Fibroblast of lung (primary cell): ENCODE results near the gene FOXL2NB. TPM values are rescaled to one million over a fixed set of nuclear protein-coding genes. Genes with fewer than 3 reads are reported as not detected.

ENCODE experiments used
- DNase-seq, 2 donors: peaks; one replicate each; pipeline versions ENCODE4 v3.0.0 to v3.0.0-alpha.2; 2010; ENCODE audit warnings: low read depth in 2 of 2
- H2AFZ ChIP-seq: 2 replicates; pipeline ENCODE4 v1.5.1; 2012; ENCODE audit warnings: low read length, control low read depth, inconsistent platforms
- H3K27ac ChIP-seq: 2 replicates; pipeline ENCODE4 v1.5.1; 2011; ENCODE audit warnings: low read length, control low read depth; ENCODE audit not compliant: insufficient read depth
- H3K27me3 ChIP-seq: 2 replicates; pipeline ENCODE4 v1.5.1; 2011; ENCODE audit warnings: mild to moderate bottlenecking, low read length; ENCODE audit not compliant: control insufficient read depth, insufficient read depth
- H3K36me3 ChIP-seq: 2 replicates; pipeline ENCODE4 v1.5.1; 2011; ENCODE audit warnings: low read length; ENCODE audit not compliant: control insufficient read depth, insufficient read depth
- H3K4me1 ChIP-seq: 2 replicates; pipeline ENCODE4 v1.5.1; 2011; ENCODE audit warnings: low read length; ENCODE audit not compliant: control insufficient read depth, insufficient read depth; ENCODE audit errors: extremely low read depth
- H3K4me2 ChIP-seq: 2 replicates; pipeline ENCODE4 v1.5.1; 2011; ENCODE audit warnings: low read length, control low read depth; ENCODE audit not compliant: insufficient read depth; ENCODE audit errors: extremely low read depth
- H3K4me3 ChIP-seq, 4 experiments: fragments of 200-600 bp in 1 of 4; sonication (generic) in 1 of 4; replicated peaks in 1 of 4; 2 replicates each; pipeline ENCODE4 v1.5.1; 2011 to 2016; ENCODE audit warnings: low read length in 4 of 4, low read depth in 3 of 4, mild to moderate bottlenecking in 3 of 4, control low read depth in 2 of 4, inconsistent platforms in 1 of 4, mixed read lengths in 1 of 4; ENCODE audit not compliant: insufficient read depth in 1 of 4; ENCODE audit errors: control extremely low read depth in 1 of 4
- H3K79me2 ChIP-seq: 2 replicates; pipeline ENCODE4 v1.5.1; 2012; ENCODE audit warnings: mild to moderate bottlenecking, low read length, inconsistent platforms; ENCODE audit not compliant: control insufficient read depth, insufficient read depth
- H3K9ac ChIP-seq: 2 replicates; pipeline ENCODE4 v1.5.1; 2011; ENCODE audit warnings: mild to moderate bottlenecking, low read length, control low read depth; ENCODE audit not compliant: insufficient read depth
- H3K9me3 ChIP-seq: 2 replicates; pipeline ENCODE4 v1.5.1; 2012; ENCODE audit warnings: low read depth, low read length; ENCODE audit not compliant: control insufficient read depth, insufficient read depth
- H4K20me1 ChIP-seq: 2 replicates; pipeline ENCODE4 v1.5.1; 2011; ENCODE audit warnings: low read length; ENCODE audit not compliant: control insufficient read depth, insufficient read depth; ENCODE audit errors: extremely low read depth
- EZH2 ChIP-seq: IDR thresholded peaks from 2 replicates; pipeline ENCODE4 v1.5.1; 2012; ENCODE audit warnings: low read length, control low read depth, mild to moderate bottlenecking; ENCODE audit errors: missing control alignments
- polyA plus RNA-seq, 2 donors: library from polyadenylated mRNA; depleted of rRNA in 1 of 2; stranded (reverse) in 1 of 2; unstranded in 1 of 2; fragments of >200 nt; gene quantifications; 2 replicates each; pipeline ENCODE4 v1.2.1, GENCODE V29; 2011 to 2012; ENCODE audit warnings: missing spikeins in 1 of 2
- total RNA-seq: library from RNA; depleted of rRNA; stranded (reverse); fragments of >200 nt; gene quantifications from 2 replicates; pipeline ENCODE4 v1.2.1, GENCODE V29; 2014
- TF ChIP-seq, protein P1 (sequence below), 2 donors: IDR thresholded peaks in 1 of 2; conservative IDR thresholded peaks in 1 of 2; 1 replicate in 1 of 2; 2 replicates in 1 of 2; pipeline ENCODE4 v1.5.1; 2011 to 2012; ENCODE audit warnings: low read length in 2 of 2, control low read depth in 1 of 2, inconsistent platforms in 1 of 2, low read depth in 1 of 2, mild to moderate bottlenecking in 1 of 2

FOXL2NB gene
- total and polyA plus RNA-seq, 2 donors (not counting 1 experiment from before 2014, with no cell fraction given) = not detected

DNA sequence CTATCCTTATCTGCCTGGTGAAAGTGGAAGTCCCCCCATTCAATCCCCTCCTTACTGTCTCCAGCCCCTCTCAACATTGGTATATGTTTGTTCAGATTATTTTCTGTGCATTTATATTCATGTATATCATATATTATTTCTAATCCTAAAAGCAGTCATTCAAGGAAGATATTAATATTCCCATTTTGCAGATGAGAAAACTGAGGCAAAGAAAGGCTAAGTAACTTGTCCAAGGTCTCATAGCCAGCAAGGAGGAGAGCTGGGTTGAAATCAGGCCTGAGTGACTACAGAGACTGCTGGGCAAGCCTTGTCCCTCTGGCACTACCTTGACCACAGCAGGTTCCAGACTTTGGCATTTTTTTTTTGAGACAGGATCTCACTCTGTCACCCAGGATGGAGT lies 29.0 kb downstream of the FOXL2NB start:
- no peak for DNase-seq
- no peaks in the 10 kb centered on the region for H3K9me3 ChIP-seq
- TF ChIP-seq, protein P1, sequence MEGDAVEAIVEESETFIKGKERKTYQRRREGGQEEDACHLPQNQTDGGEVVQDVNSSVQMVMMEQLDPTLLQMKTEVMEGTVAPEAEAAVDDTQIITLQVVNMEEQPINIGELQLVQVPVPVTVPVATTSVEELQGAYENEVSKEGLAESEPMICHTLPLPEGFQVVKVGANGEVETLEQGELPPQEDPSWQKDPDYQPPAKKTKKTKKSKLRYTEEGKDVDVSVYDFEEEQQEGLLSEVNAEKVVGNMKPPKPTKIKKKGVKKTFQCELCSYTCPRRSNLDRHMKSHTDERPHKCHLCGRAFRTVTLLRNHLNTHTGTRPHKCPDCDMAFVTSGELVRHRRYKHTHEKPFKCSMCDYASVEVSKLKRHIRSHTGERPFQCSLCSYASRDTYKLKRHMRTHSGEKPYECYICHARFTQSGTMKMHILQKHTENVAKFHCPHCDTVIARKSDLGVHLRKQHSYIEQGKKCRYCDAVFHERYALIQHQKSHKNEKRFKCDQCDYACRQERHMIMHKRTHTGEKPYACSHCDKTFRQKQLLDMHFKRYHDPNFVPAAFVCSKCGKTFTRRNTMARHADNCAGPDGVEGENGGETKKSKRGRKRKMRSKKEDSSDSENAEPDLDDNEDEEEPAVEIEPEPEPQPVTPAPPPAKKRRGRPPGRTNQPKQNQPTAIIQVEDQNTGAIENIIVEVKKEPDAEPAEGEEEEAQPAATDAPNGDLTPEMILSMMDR (conservative IDR thresholded peaks at IDR 0.05 in 1 of 2, IDR thresholded peaks at IDR 0.05 in 1 of 2; ENCODE audit: low read depth in 1 of 2, low read length in 2 of 2) = no peak
- H3K36me3 ChIP-seq = no peaks in the 10 kb centered on the region
- H3K4me1 ChIP-seq = no peaks in the 10 kb centered on the region
- H3K4me2 ChIP-seq = no peak overlapping the region
- H3K9ac ChIP-seq = no peak overlapping the region
- H3K27me3 ChIP-seq = peaks cover under 1% of the 10 kb centered on the region
- no peaks in the 10 kb centered on the region for H3K79me2 ChIP-seq
- H3K4me3 ChIP-seq = no peak overlapping the region
- H3K27ac ChIP-seq = no peak overlapping the region
- no peak overlapping the region for H2AFZ ChIP-seq
- H4K20me1 ChIP-seq = no peaks in the 10 kb centered on the region

DNA sequence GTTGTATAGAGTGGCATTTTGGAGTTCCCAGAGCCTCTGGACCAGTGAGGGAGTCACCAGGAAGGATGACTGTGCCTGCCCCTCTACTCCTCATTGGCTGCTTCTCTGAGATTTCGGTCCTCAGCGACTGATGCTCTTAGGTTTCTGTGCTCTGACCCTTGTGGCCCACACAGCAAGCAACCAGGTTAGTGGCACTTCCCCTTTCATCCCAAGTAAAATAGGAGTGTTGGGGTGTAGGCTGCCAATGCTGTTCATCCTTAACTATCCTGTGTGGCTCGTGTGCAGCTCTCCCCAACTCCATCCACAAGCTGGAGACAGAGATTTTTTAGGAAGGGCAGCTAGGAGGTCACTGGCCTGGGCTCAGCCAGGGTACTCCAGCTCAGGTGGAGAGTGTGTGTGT lies 37.8 kb downstream of the FOXL2NB start:
- no peaks in the 10 kb centered on the region for H3K79me2 ChIP-seq
- H3K4me2 ChIP-seq = no peak overlapping the region
- H3K9me3 ChIP-seq = no peaks in the 10 kb centered on the region
- H3K4me3 ChIP-seq = no peak overlapping the region
- peaks cover 6% of the 10 kb centered on the region for H3K27me3 ChIP-seq
- no peak for TF ChIP-seq EZH2
- TF ChIP-seq, protein P1 (conservative IDR thresholded peaks at IDR 0.05 in 1 of 2, IDR thresholded peaks at IDR 0.05 in 1 of 2; ENCODE audit: low read depth in 1 of 2, low read length in 2 of 2) = no peak
- no peaks in the 10 kb centered on the region for H3K4me1 ChIP-seq
- no peak for DNase-seq
- H3K9ac ChIP-seq = no peak overlapping the region
- no peaks in the 10 kb centered on the region for H3K36me3 ChIP-seq
- H3K27ac ChIP-seq = no peak overlapping the region
- H4K20me1 ChIP-seq = no peaks in the 10 kb centered on the region
- H2AFZ ChIP-seq = no peak overlapping the region

DNA sequence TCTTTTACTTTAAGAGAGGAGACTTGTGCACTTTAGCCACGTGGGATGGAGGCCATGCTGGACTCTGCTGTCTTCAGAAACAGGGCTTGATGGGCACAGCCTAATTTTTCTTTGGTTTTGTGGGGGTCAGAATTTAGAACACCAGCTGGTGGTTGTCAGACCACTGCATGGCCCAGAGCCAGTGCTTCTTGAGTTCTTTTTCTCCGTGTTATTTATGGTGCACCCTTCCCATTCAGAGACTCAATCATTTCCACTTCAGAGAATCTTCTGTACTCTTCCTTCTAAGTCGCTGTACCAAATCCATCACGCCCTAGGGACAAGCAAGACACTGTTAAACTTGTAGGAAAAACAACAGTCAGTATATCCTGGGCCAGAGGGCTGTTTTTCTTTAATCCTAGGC lies 38.9 kb downstream of the FOXL2NB start:
- Histone ChIP-seq H3K36me3 (no peaks in the 10 kb centered on the region), H3K9ac (no peak overlapping the region), H2AFZ (no peak overlapping the region), H3K4me2 (no peak overlapping the region), H3K27ac (no peak overlapping the region), H4K20me1 (no peaks in the 10 kb centered on the region), H3K4me3 (no peak overlapping the region), H3K9me3 (no peaks in the 10 kb centered on the region), H3K4me1 (no peaks in the 10 kb centered on the region), H3K79me2 (no peaks in the 10 kb centered on the region), H3K27me3 (peaks cover 6% of the 10 kb centered on the region)
- TF ChIP-seq, protein P1 (conservative IDR thresholded peaks at IDR 0.05 in 1 of 2, IDR thresholded peaks at IDR 0.05 in 1 of 2; ENCODE audit: low read depth in 1 of 2, low read length in 2 of 2) = no peak
- no peak for TF ChIP-seq EZH2
- no peak for DNase-seq
